CD4-positive, alpha-beta T cell (primary cell): ENCODE data around the gene C1orf87. TPM values are rescaled to one million over a fixed set of nuclear protein-coding genes. Genes with fewer than 3 reads are reported as not detected.

Experiments
- ATAC-seq: fragments of 200-7000 bp; cut with Tn5 transposase; one replicate; pipeline ENCODE4 v1.10.0; 2022; ENCODE audit warnings: mild to moderate bottlenecking; ENCODE audit not compliant: poor library complexity
- CTCF ChIA-PET: fragments of 350-600 bp; sonication (Branson Sonifier 250); formaldehyde crosslinking; loops from one replicate; lab custom pipeline; 2021; ENCODE audit warnings: antibody characterized with exemption, inconsistent platforms; lab: Charles Lee
- POLR2A ChIA-PET: fragments of 350-600 bp; sonication (Branson Sonifier 250); formaldehyde crosslinking; loops from one replicate; lab custom pipeline; 2021; ENCODE audit warnings: antibody characterized with exemption, inconsistent platforms; lab: Charles Lee
- DNase-seq, 14 experiments: peaks; one replicate each; pipeline ENCODE4 v3.0.0-alpha.2; 2013 to 2020; ENCODE audit warnings: mixed read lengths in 2 of 14
- H3K27ac ChIP-seq, 2 donors: one replicate each; pipeline versions ENCODE4 v1.5.1 to v1.7.0; 2013; ENCODE audit warnings: low read length in 2 of 2, low read depth in 1 of 2, mild to moderate bottlenecking in 1 of 2
- H3K27me3 ChIP-seq, 2 experiments: 1 replicate in 1 of 2; 2 replicates in 1 of 2; pipeline versions ENCODE4 v1.6.1 to v1.7.0; 2013; ENCODE audit warnings: low read length in 2 of 2, control low read depth in 1 of 2, mild to moderate bottlenecking in 1 of 2, moderate library complexity in 1 of 2; ENCODE audit not compliant: insufficient read depth in 2 of 2, control insufficient read depth in 1 of 2
- H3K36me3 ChIP-seq: one replicate; pipeline ENCODE4 v1.6.1; 2013; ENCODE audit warnings: low read length, control low read depth; ENCODE audit not compliant: insufficient read depth
- H3K4me1 ChIP-seq: one replicate; pipeline ENCODE4 v1.6.1; 2013; ENCODE audit warnings: low read length, control low read depth; ENCODE audit not compliant: insufficient read depth
- H3K4me3 ChIP-seq: one replicate; pipeline ENCODE4 v1.5.1; 2013; ENCODE audit warnings: mild to moderate bottlenecking, low read length, moderate library complexity
- H3K9me3 ChIP-seq, 2 experiments: 1 replicate in 1 of 2; 2 replicates in 1 of 2; pipeline versions ENCODE4 v1.6.1 to v1.7.0; 2013; ENCODE audit warnings: low read length in 2 of 2, mild to moderate bottlenecking in 2 of 2, control low read depth in 1 of 2, moderate library complexity in 1 of 2; ENCODE audit not compliant: control insufficient read depth in 1 of 2, insufficient read depth in 1 of 2
- H3K27ac Mint-ChIP-seq: one replicate; pipeline ENCODE4 v1.8.0; 2020; ENCODE audit warnings: mixed read lengths
- H3K27me3 Mint-ChIP-seq: one replicate; pipeline ENCODE4 v1.8.0; 2021; ENCODE audit warnings: mixed read lengths
- H3K36me3 Mint-ChIP-seq: one replicate; pipeline ENCODE4 v1.8.0; 2021; ENCODE audit warnings: low read depth, mixed read lengths
- H3K4me1 Mint-ChIP-seq: one replicate; pipeline ENCODE4 v1.8.0; 2021; ENCODE audit warnings: low read depth, mixed read lengths
- H3K4me3 Mint-ChIP-seq: one replicate; pipeline ENCODE4 v1.8.0; 2020; ENCODE audit warnings: mild to moderate bottlenecking, mixed read lengths
- H3K9me3 Mint-ChIP-seq: one replicate; pipeline ENCODE4 v1.8.0; 2020; ENCODE audit warnings: mixed read lengths
- intact Hi-C, 2 experiments: fragments of 100-400 bp; cut with DNase I in 1 of 2; cut with micrococcal nuclease in 1 of 2; formaldehyde crosslinking; loops; one replicate each; pipeline versions ENCODE4 v1.15.1 to v1.9.0; 2023 to 2025; cut with DNase I, micrococcal nuclease
- total RNA-seq, 174 experiments: library from RNA in 2 of 174; stranded (reverse) in 2 of 174; gene quantifications; one replicate each; pipeline ENCODE4 v1.2.3 and lab custom pipeline; 2021 to 2026
- TF ChIP-seq, protein P1 (sequence below): fragments of 200-600 bp; IDR thresholded peaks from one replicate; pipeline ENCODE4 v1.8.0; 2022; ENCODE audit warnings: antibody characterized with exemption, mild to moderate bottlenecking

Gene C1orf87
- total RNA-seq, 2 experiments from 2014 or later: not detected

- Histone ChIP-seq H3K27ac (no peak overlapping the region), H3K4me3 (no peak overlapping the region), H3K9me3 (no peaks in the 10 kb centered on the region), H3K4me1 (no peaks in the 10 kb centered on the region), H3K27me3 (no peaks in the 10 kb centered on the region), H3K36me3 (no peaks in the 10 kb centered on the region)
- H3K27me3 Mint-ChIP-seq: peaks cover 3% of the 10 kb centered on the region
- TF ChIP-seq, protein P1, sequence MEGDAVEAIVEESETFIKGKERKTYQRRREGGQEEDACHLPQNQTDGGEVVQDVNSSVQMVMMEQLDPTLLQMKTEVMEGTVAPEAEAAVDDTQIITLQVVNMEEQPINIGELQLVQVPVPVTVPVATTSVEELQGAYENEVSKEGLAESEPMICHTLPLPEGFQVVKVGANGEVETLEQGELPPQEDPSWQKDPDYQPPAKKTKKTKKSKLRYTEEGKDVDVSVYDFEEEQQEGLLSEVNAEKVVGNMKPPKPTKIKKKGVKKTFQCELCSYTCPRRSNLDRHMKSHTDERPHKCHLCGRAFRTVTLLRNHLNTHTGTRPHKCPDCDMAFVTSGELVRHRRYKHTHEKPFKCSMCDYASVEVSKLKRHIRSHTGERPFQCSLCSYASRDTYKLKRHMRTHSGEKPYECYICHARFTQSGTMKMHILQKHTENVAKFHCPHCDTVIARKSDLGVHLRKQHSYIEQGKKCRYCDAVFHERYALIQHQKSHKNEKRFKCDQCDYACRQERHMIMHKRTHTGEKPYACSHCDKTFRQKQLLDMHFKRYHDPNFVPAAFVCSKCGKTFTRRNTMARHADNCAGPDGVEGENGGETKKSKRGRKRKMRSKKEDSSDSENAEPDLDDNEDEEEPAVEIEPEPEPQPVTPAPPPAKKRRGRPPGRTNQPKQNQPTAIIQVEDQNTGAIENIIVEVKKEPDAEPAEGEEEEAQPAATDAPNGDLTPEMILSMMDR: no peak
- no peak overlapping the region for H3K27ac Mint-ChIP-seq
- no peaks in the 10 kb centered on the region for H3K9me3 Mint-ChIP-seq
- no peak for DNase-seq
- CTCF ChIA-PET: no interaction called here
- ATAC-seq: no peak
- no peak overlapping the region for H3K4me3 Mint-ChIP-seq
- no peaks in the 10 kb centered on the region for H3K4me1 Mint-ChIP-seq
- POLR2A ChIA-PET: no interaction called here
- intact Hi-C loops: no loop called here
- no peaks in the 10 kb centered on the region for H3K36me3 Mint-ChIP-seq
Measured at GRCh38 chr1:60037669-60038068, 35.9 kb downstream of the C1orf87 start.

GRCh38 chr1:60036856-60037460 is 36.6 kb downstream of the C1orf87 start:
- POLR2A ChIA-PET: no interaction called here
- H3K27ac Mint-ChIP-seq: no peak overlapping the region
- TF ChIP-seq, protein P1: no peak

GRCh38 chr1:60035921-60036320 is 37.6 kb downstream of the C1orf87 start:
- H3K4me3 ChIP-seq: no peak overlapping the region
- CTCF ChIA-PET: no interaction called here
- H3K27me3 ChIP-seq: no peaks in the 10 kb centered on the region
- no peaks in the 10 kb centered on the region for H3K4me1 Mint-ChIP-seq
- no peaks in the 10 kb centered on the region for H3K9me3 ChIP-seq
- no peak for ATAC-seq
- intact Hi-C loops: no loop called here
- no peak overlapping the region for H3K4me3 Mint-ChIP-seq
- H3K9me3 Mint-ChIP-seq: no peaks in the 10 kb centered on the region
- DNase-seq: no peak
- no peaks in the 10 kb centered on the region for H3K36me3 ChIP-seq
- no peak overlapping the region for H3K27ac Mint-ChIP-seq
- no peak overlapping the region for H3K27ac ChIP-seq
- no peaks in the 10 kb centered on the region for H3K4me1 ChIP-seq
- H3K27me3 Mint-ChIP-seq: peaks cover 3% of the 10 kb centered on the region
- TF ChIP-seq, protein P1: no peak
- no peaks in the 10 kb centered on the region for H3K36me3 Mint-ChIP-seq
- POLR2A ChIA-PET: no interaction called here

More at GRCh38 chr1:60036856-60037460, 36.6 kb downstream of the C1orf87 start:
- H3K27ac ChIP-seq: no peak overlapping the region
- H3K36me3 ChIP-seq: no peaks in the 10 kb centered on the region
- CTCF ChIA-PET: no interaction called here
- H3K9me3 ChIP-seq: no peaks in the 10 kb centered on the region
- ATAC-seq (no peak), DNase-seq (no peak)
- Mint-ChIP-seq H3K27me3 (peaks cover 3% of the 10 kb centered on the region), H3K9me3 (no peaks in the 10 kb centered on the region), H3K4me3 (no peak overlapping the region), H3K36me3 (no peaks in the 10 kb centered on the region), H3K4me1 (no peaks in the 10 kb centered on the region)
- no peaks in the 10 kb centered on the region for H3K4me1 ChIP-seq
- intact Hi-C loops: no loop called here
- H3K27me3 ChIP-seq: no peaks in the 10 kb centered on the region
- no peak overlapping the region for H3K4me3 ChIP-seq
